Loucy (cell line): ENCODE measurements around the gene FGG.

Experiments used
- CTCF ChIP-seq: fragments of 200-600 bp; sonication (generic); conservative IDR thresholded peaks from 2 replicates; pipeline ENCODE4 v1.5.1; 2014; ENCODE audit warnings: mild to moderate bottlenecking, antibody characterized with exemption, low read length
- EZH2phosphoT487 ChIP-seq: fragments of 200-600 bp; IDR thresholded peaks from 2 replicates; pipeline ENCODE4 v1.6.1; 2018; ENCODE audit warnings: antibody characterized with exemption, mild to moderate bottlenecking, moderate library complexity, borderline replicate concordance

GRCh38 chr4:154617820-154618317 lies 5.4 kb upstream of the FGG start:
- TF ChIP-seq CTCF (no peak), EZH2phosphoT487 (no peak)
